Fibroblast of skin of right quadriceps (primary cell): Measurements from ENCODE around the gene PRR18.

ENCODE experiments used
- DNase-seq: peaks from one replicate; pipeline ENCODE4 v3.0.0-alpha.2; 2013

The PRR18 gene

GRCh38 chr6:166274163-166274562 lies 34.0 kb downstream of the PRR18 start:
- no peak for DNase-seq

- no peak for DNase-seq
Observed at GRCh38 chr6:166271376-166271765, 36.8 kb downstream of the PRR18 start.

- no peak for DNase-seq
Observed at GRCh38 chr6:166270706-166271375, 37.4 kb downstream of the PRR18 start.

- no peak for DNase-seq
Observed at GRCh38 chr6:166269301-166270039, 38.7 kb downstream of the PRR18 start.

- DNase-seq, result no peak
Observed at GRCh38 chr6:166268431-166268830, 39.8 kb downstream of the PRR18 start.

GRCh38 chr6:166267526-166267925 lies 40.7 kb downstream of the PRR18 start:
- DNase-seq, result no peak

- no peak for DNase-seq
Observed at GRCh38 chr6:166266336-166266735, 41.9 kb downstream of the PRR18 start.

- no peak for DNase-seq
Observed at GRCh38 chr6:166262743-166263515, 45.3 kb downstream of the PRR18 start.

- no peak for DNase-seq
Observed at GRCh38 chr6:166259296-166259977, 48.8 kb downstream of the PRR18 start.

- DNase-seq, result no peak
Observed at GRCh38 chr6:166258854-166259276, 49.3 kb downstream of the PRR18 start.

GRCh38 chr6:166257911-166258318 lies 50.3 kb downstream of the PRR18 start:
- no peak for DNase-seq
